Uterus (tissue), 4 donors: ENCODE data around the gene PRKCE. TPM values are rescaled to one million over a fixed set of nuclear protein-coding genes. Genes with fewer than 3 reads are reported as not detected.
A peak's percentile ranks its signal among the peaks of the same experiment; 100 is the strongest.

Experiments
- DNase-seq, 2 donors: peaks; one replicate each; pipeline ENCODE4 v3.0.0-alpha.2; 2019 to 2020
- H3K27ac ChIP-seq, 2 donors: fragments of 200-600 bp; sonication (generic); 1 replicate in 1 of 2; 2 replicates in 1 of 2; pipeline ENCODE4 v1.5.1; 2016 to 2018
- H3K27me3 ChIP-seq, 2 donors: fragments of 200-600 bp; sonication (generic); one replicate each; pipeline ENCODE4 v1.5.1; 2018 to 2019; ENCODE audit warnings: control low read depth in 1 of 2
- H3K36me3 ChIP-seq, 2 donors: fragments of 200-600 bp; sonication (generic); one replicate each; pipeline ENCODE4 v1.5.1; 2019; ENCODE audit warnings: control low read depth in 1 of 2
- H3K4me1 ChIP-seq, 2 donors: fragments of 200-600 bp; sonication (generic); one replicate each; pipeline ENCODE4 v1.5.1; 2018 to 2019; ENCODE audit warnings: control low read depth in 1 of 2
- H3K4me3 ChIP-seq, 2 donors: fragments of 200-600 bp; sonication (generic); 1 replicate in 1 of 2; 2 replicates in 1 of 2; pipeline ENCODE4 v1.5.1; 2018 to 2019; ENCODE audit warnings: mild to moderate bottlenecking in 1 of 2
- H3K9me3 ChIP-seq, 2 donors: fragments of 200-600 bp; sonication (generic); one replicate each; pipeline ENCODE4 v1.5.1; 2019; ENCODE audit warnings: control low read depth in 1 of 2
- POLR2A ChIP-seq, 2 donors: fragments of 450-650 bp; IDR thresholded peaks; one replicate each; pipeline ENCODE4 v1.6.1; 2016; ENCODE audit warnings: antibody characterized with exemption in 2 of 2, mild to moderate bottlenecking in 1 of 2, moderate library complexity in 1 of 2
- intact Hi-C: fragments of 100-400 bp; cut with DNase I; formaldehyde crosslinking; loops from one replicate; pipeline ENCODE4 v1.15.1; 2023; ENCODE audit warnings: low total_unique reads
- total RNA-seq, 4 donors: library from RNA; depleted of rRNA in 3 of 4; stranded (reverse); fragments of >200 nt in 3 of 4; gene quantifications; one replicate each; pipeline versions ENCODE4 v1.1.0 to v1.2.4, GENCODE V29; 2014 to 2023
- TF ChIP-seq, protein P1 (sequence below), 4 experiments: fragments of 200-600 bp in 2 of 4; fragments of 450-650 bp in 2 of 4; sonication (generic) in 2 of 4; IDR thresholded peaks; one replicate each; pipeline ENCODE4 v1.5.1; 2016 to 2019; ENCODE audit warnings: antibody characterized with exemption in 4 of 4, mild to moderate bottlenecking in 2 of 4, moderate library complexity in 1 of 4
- donor health status: DM: yes; HTN: yes; CAD: no.

The PRKCE gene
- total RNA-seq, 4 donors from 2014 or later = 3.8 to 47.6 (median 14.2) TPM

DNA sequence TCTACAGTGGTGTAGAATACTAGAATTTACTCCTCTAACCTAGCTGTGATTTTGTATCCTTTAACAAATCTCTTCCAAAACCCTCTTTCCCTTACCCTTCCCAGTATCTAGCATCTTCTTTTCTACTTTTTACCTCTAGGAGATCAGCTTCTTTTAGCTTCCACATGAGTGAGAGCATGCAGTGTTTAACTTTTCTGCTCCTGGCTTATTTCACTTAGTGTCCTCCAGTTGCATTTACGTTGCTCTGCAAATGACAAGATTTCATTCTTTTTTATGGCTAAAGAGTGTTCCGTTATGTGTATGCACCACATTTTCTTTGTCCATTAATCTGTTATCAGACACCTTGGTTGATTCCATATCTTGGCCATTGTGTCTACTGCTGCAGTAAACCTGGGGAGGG lies 228.5 kb downstream of the PRKCE start:
- Histone ChIP-seq H3K27ac (no peak overlapping the region), H3K27me3 (no peaks in the 10 kb centered on the region), H3K4me3 (no peak overlapping the region), H3K4me1 (peaks cover 0 to 15% of the 10 kb centered on the region in 2 donors), H3K9me3 (peaks cover 0 to 6% of the 10 kb centered on the region in 2 donors), H3K36me3 (no peaks in the 10 kb centered on the region)
- no peak for TF ChIP-seq POLR2A (IDR thresholded peaks at IDR 0.05)
- TF ChIP-seq, protein P1, sequence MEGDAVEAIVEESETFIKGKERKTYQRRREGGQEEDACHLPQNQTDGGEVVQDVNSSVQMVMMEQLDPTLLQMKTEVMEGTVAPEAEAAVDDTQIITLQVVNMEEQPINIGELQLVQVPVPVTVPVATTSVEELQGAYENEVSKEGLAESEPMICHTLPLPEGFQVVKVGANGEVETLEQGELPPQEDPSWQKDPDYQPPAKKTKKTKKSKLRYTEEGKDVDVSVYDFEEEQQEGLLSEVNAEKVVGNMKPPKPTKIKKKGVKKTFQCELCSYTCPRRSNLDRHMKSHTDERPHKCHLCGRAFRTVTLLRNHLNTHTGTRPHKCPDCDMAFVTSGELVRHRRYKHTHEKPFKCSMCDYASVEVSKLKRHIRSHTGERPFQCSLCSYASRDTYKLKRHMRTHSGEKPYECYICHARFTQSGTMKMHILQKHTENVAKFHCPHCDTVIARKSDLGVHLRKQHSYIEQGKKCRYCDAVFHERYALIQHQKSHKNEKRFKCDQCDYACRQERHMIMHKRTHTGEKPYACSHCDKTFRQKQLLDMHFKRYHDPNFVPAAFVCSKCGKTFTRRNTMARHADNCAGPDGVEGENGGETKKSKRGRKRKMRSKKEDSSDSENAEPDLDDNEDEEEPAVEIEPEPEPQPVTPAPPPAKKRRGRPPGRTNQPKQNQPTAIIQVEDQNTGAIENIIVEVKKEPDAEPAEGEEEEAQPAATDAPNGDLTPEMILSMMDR (IDR thresholded peaks at IDR 0.05) = no peak
- no peak for DNase-seq
- intact Hi-C loops = no loop called here

DNA sequence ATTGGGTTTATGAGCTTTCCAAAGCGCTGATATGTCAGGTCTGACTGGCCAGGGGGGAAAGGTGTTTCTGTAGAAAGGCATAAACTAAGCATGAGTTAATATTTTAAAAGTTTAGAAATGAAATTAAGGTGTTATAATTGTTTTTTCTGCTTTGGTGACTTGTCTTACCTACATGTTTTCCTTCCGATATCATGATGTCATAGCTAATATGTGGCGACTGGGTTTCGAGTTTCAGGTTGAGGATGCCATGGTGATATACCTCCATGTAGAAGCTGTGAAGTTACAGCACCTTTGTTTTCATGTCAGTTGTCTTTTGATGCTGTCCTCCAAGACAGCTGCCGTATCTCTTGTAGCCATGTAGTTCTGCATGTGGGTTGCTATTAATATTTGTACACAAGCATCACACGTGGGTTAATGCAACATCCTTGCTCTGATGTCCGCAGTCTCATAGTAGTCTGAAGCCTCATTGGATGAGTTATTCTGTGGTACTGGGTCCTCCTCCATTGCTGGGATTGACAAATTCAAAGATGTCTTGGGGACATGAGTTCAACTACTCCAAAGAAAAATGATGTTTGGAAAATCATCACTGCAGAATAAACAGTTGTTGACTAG lies 230.6 kb downstream of the PRKCE start:
- Histone ChIP-seq H3K36me3 (no peaks in the 10 kb centered on the region), H3K27me3 (no peaks in the 10 kb centered on the region), H3K9me3 (no peaks in the 10 kb centered on the region), H3K4me3 (no peak overlapping the region), H3K27ac (peak overlapping the region; percentile 77 to 79), H3K4me1 (peaks cover 5 to 30% of the 10 kb centered on the region in 2 donors)
- intact Hi-C loops = no loop called here
- TF ChIP-seq POLR2A (IDR thresholded peaks at IDR 0.05) = no peak
- TF ChIP-seq, protein P1 (IDR thresholded peaks at IDR 0.05) = no peak
- no peak for DNase-seq

DNA sequence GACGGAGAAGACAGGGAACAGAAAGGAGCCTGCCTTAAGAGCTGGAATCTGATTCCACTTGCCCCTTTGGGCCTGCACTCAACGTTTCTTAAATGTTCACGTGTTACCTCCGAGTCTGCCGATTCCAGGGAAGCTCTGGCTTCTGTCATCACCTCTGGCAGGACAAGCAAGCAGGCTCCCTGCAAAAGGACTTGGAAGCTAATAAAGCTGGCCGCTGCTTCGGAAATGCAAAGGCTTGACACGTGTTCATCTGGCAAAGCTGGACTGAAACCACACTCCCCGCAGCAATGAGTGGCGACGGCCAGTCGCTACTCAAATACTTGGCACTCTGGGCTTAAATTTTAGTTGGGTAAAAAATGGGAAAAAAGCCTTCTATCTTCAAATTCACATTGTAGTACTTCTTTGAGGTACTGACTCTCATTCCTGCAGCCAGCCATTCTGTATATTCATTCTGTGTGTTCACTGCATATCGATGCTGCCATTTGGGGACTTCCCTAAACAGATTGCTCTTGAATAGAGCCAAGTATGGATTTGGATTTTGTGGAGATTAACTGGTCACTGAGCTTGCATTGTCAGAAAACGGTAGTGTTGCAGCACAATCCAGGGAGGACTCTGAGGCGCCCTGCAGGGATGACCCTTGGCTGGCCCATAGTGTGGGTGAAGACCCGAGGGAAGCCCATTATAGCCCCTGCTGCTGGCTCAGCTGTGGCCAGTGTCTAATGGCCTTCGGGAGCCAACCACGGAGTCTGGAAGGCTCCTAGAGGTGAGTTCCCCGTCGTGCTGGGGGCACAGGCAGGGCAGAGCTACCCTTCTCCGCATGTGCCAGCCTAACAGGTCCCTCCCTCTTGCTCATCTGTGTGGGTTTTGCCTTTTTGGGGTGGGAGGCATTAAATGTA lies 231.5 kb downstream of the PRKCE start:
- DNase-seq = peak; percentile 69 to 71
- H3K27ac ChIP-seq = peak overlapping the region; percentile 77 to 79
- H3K36me3 ChIP-seq = no peaks in the 10 kb centered on the region
- no peaks in the 10 kb centered on the region for H3K9me3 ChIP-seq
- peaks cover 5 to 31% of the 10 kb centered on the region in 2 donors for H3K4me1 ChIP-seq
- TF ChIP-seq, protein P1 (IDR thresholded peaks at IDR 0.05) = no peak
- no peak for TF ChIP-seq POLR2A (IDR thresholded peaks at IDR 0.05)
- intact Hi-C loops = no loop called here
- H3K4me3 ChIP-seq = no peak overlapping the region
- H3K27me3 ChIP-seq = no peaks in the 10 kb centered on the region

DNA sequence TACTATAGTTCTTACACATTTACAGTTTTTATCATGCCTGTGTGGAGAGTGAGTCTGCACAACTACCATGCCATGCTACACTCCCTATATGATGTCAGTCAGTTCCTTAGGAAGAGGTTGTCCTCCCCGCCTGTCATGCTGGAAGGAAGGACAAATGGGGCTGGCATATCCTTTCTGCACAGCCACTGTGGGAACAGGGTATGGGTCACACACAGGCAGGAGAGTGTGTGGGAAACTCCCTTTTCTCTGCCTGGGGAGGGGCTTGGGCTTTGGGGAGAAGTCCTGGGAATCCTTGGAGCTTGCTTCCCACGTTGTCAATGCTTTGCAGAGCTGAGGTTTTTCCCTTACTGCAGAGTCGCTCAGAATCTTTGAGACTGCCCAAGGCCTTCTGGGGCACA lies 232.1 kb downstream of the PRKCE start:
- H3K27me3 ChIP-seq = no peaks in the 10 kb centered on the region
- H3K4me1 ChIP-seq = peaks cover 5 to 33% of the 10 kb centered on the region in 2 donors
- H3K9me3 ChIP-seq = no peaks in the 10 kb centered on the region
- DNase-seq = no peak
- intact Hi-C loops = no loop called here
- H3K27ac ChIP-seq = peak overlapping the region; percentile 77 to 79
- H3K4me3 ChIP-seq = no peak overlapping the region
- TF ChIP-seq, protein P1 (IDR thresholded peaks at IDR 0.05) = no peak
- TF ChIP-seq POLR2A (IDR thresholded peaks at IDR 0.05) = no peak
- no peaks in the 10 kb centered on the region for H3K36me3 ChIP-seq

DNA sequence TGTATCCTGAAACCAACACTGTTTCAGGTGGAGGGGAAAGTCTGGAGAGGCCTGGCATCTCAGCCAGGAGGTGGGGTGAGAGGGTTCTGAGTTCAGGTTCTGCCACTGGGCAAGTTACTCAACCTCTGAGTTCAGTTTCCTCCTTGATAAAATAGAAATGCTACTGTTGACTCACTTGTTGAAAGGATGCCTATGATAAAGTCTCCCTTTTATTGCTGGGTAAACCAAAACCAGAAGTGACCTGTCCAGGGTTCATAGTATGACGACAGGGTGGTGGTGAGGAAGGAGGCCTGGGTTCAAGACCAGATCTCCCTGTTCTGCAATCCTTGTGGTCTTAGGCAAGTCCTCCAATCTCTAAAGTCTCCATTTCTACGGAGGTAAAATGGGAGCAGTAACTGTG lies 232.7 kb downstream of the PRKCE start:
- DNase-seq = no peak
- intact Hi-C loops = no loop called here
- H3K9me3 ChIP-seq = no peaks in the 10 kb centered on the region
- no peaks in the 10 kb centered on the region for H3K36me3 ChIP-seq
- no peaks in the 10 kb centered on the region for H3K27me3 ChIP-seq
- TF ChIP-seq, protein P1 (IDR thresholded peaks at IDR 0.05) = no peak
- TF ChIP-seq POLR2A (IDR thresholded peaks at IDR 0.05) = no peak
- H3K4me1 ChIP-seq = peaks cover 5 to 38% of the 10 kb centered on the region in 2 donors
- H3K27ac ChIP-seq = peak overlapping the region; percentile 77 to 79
- no peak overlapping the region for H3K4me3 ChIP-seq
